ENCODE data around the gene HNRNPLL. TPM values are rescaled to one million over a fixed set of nuclear protein-coding genes. Genes with fewer than 3 reads are reported as not detected.
A peak's percentile ranks its signal among the peaks of the same experiment; 100 is the strongest.
"Not testable (repeated sequence)": the region's sequence is repeated elsewhere in the genome, so short reads cannot be mapped to it uniquely, and the experiment has no call there.

HNRNPLL gene
- total RNA-seq, 2 experiments from 2014 or later = 50.6 to 52.2 TPM

DNA sequence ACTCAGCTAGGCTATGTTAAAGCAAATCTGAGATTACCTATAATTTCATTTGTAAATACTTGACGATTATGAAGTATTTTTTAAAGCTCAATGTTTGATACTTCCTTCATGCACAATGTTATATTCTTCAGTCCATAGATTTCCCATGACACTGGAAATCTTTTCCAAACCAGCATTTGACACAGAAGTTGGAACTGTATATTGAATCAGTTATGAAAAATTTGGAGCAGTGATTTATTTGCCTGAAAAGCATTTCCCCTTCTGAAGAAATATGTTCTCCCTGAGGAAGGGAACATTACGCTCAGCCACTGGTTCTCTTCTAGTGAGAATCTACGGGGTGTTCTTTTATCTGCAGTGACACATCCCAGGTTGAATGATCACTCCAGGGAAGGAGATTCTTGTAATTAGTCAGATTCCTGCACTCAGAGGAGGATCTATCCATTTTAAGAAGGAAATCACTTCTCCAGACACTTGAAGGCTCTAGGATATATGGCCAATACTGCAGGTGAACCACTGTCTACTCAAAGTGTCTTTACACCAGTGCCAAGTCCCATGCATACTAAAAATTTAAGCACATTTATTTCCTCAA is 64.7 kb downstream of the HNRNPLL start:
- Mint-ChIP-seq H3K27ac (no peak overlapping the region), H3K4me3 (no peak overlapping the region), H3K9me3 (no peaks in the 10 kb centered on the region), H3K4me1 (peaks cover 15% of the 10 kb centered on the region), H3K27me3 (peaks cover 23% of the 10 kb centered on the region), H3K36me3 (no peaks in the 10 kb centered on the region)
- no peak for DNase-seq

DNA sequence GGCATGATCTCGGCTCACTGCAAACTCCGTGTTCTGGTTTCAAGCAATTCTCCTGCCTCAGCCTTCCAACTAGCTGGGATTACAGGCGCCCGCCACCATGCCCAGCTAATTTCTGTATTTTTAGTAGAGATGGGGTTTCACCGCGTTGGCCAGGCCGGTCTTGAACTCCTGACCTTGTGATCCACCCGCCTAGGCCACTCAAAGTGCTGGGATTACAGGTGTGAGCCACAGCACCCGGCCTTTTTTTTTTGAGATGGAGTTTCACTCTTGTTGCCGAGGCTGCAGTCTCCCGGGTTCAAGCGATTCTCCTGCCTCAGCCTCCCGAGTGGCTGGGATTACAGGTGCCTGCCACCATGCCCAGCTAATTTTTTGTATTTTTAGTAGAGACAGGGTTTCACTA is 65.4 kb downstream of the HNRNPLL start:
- not testable (repeated sequence) for H3K4me1 Mint-ChIP-seq, H3K36me3 Mint-ChIP-seq, DNase-seq, H3K9me3 Mint-ChIP-seq, H3K27ac Mint-ChIP-seq, H3K4me3 Mint-ChIP-seq
- H3K27me3 Mint-ChIP-seq = peaks cover 27% of the 10 kb centered on the region

GRCh38 chr2:38535744-38536506 is 66.8 kb downstream of the HNRNPLL start:
- Mint-ChIP-seq H3K4me3 (peak overlapping the region; percentile 55), H3K9me3 (no peaks in the 10 kb centered on the region), H3K4me1 (no peaks in the 10 kb centered on the region), H3K36me3 (no peaks in the 10 kb centered on the region), H3K27me3 (peaks cover 27% of the 10 kb centered on the region), H3K27ac (no peak overlapping the region)
- DNase-seq = peak; percentile 85

DNA sequence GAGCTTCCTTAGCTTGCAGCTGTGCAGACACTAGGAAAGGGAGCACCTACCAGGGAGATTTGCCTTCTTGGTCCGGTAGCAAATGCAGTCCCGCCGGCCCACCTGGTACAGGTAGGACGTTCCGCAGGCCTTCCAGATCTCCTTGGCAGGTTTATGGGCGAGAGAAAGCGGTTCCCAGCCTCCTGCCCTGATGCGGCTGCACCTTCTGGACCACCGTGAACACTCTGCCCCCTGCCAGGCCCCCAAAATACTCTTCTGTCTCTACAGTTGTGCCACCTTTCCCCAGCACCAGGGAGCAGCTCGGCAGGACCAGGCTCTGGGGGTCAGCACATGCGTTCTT is 67.4 kb downstream of the HNRNPLL start:
- H3K4me1 Mint-ChIP-seq = no peaks in the 10 kb centered on the region
- no peaks in the 10 kb centered on the region for H3K9me3 Mint-ChIP-seq
- no peak overlapping the region for H3K27ac Mint-ChIP-seq
- H3K4me3 Mint-ChIP-seq = no peak overlapping the region
- no peaks in the 10 kb centered on the region for H3K36me3 Mint-ChIP-seq
- peaks cover 27% of the 10 kb centered on the region for H3K27me3 Mint-ChIP-seq
- DNase-seq = no peak

DNA sequence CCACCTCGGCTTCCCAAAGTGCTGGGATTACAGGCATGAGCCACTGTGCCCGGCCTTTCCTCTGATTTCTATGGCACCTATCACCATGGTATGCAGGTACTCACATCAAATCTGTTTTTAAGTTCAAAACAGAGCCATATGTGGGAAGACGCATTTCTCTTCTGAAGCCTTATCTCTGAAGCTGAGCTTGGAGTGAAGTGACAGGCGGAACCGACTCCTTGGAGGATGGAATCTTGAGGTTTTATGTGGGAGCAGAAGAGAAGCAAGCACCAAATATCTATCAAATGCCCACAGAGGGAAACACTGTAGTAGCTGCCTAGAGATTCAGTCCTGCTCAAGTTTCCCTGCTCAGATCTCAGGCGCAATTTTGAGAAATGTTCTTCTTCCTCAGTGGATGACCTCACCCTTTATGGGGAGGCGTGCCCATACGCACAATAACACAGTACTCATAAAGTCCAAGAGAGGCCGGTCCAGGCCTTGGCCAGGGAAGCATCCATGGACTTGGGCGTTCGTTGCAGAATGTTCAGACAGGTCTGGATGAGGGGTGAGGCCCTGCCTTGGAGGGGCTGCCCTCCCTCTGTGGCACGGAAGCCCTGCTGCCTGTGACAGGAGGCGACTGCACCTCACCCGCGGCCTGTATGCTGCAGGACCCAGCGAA is 67.9 kb downstream of the HNRNPLL start:
- no peak overlapping the region for H3K27ac Mint-ChIP-seq
- H3K4me1 Mint-ChIP-seq = no peaks in the 10 kb centered on the region
- H3K36me3 Mint-ChIP-seq = no peaks in the 10 kb centered on the region
- peaks cover 31% of the 10 kb centered on the region for H3K27me3 Mint-ChIP-seq
- no peak overlapping the region for H3K4me3 Mint-ChIP-seq
- H3K9me3 Mint-ChIP-seq = no peaks in the 10 kb centered on the region
- no peak for DNase-seq

DNA sequence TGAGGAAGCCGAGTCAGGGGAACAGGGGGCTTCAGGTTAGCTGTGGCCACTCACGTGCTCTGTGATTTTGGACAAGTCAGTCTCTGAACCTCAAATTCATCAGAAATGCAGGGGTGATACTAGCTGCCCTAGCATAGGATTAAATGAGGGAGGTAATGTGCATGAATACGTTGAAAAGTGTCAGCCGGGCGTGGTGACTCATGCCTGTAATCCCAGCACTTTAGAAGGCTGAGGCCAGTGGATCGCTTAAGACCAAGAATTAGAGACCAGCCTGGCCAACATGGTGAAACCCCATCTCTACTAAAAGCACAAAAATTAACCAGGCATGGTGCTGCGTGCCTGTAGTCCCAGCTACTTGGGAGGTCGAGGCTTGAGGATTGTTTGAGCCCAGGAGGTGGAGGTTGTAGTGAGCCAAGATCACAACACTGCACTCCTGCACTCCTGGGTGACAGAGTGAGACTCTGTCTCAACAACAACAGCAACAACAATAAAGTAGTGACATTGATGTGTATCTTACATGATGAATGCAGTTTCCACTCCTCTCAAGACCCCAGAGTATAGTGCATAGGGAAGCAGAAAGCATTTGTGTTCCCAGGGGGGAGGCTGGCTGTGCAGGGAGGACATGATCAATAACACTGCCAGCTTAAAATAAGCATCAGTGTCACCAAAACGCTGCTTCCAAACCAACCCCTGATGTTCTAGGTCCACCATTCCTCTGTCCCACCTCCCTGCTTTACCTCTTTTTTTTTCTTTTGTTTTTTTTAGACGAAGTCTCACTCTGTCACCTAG is 68.8 kb downstream of the HNRNPLL start:
- Mint-ChIP-seq H3K9me3 (no peaks in the 10 kb centered on the region), H3K27ac (no peak overlapping the region), H3K36me3 (no peaks in the 10 kb centered on the region), H3K4me3 (no peak overlapping the region), H3K27me3 (peaks cover 36% of the 10 kb centered on the region), H3K4me1 (no peaks in the 10 kb centered on the region)
- no peak for DNase-seq

GRCh38 chr2:38533180-38533579 is 69.5 kb downstream of the HNRNPLL start:
- no peak for DNase-seq
- Mint-ChIP-seq H3K27ac (no peak overlapping the region), H3K9me3 (no peaks in the 10 kb centered on the region), H3K4me1 (peaks cover 4% of the 10 kb centered on the region), H3K27me3 (peaks cover 38% of the 10 kb centered on the region), H3K4me3 (no peak overlapping the region), H3K36me3 (no peaks in the 10 kb centered on the region)

DNA sequence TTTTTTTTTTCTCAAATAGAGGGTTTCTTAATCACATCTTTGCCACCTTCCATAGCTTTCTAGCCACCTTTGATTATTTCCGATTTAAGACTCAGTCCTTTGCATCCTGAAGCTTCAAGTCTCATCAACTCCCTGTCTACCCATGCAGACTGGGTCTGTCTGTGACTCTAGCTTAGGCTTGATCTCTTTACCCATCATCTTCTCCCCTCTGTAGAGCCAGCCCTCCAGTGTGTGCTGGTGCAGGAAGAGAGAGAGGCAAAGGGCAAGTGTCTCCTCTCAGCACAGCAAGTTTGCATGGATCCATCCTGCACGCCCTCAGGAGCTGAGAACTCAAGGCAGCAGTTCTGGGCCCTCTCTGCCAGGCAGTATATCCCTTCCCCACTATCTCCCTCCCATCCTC is 70.4 kb downstream of the HNRNPLL start:
- peaks cover 35% of the 10 kb centered on the region for H3K27me3 Mint-ChIP-seq

GRCh38 chr2:38529208-38529607 is 73.5 kb downstream of the HNRNPLL start:
- Mint-ChIP-seq H3K36me3 (no peaks in the 10 kb centered on the region), H3K27ac (no peak overlapping the region), H3K4me1 (peaks cover 5% of the 10 kb centered on the region), H3K9me3 (no peaks in the 10 kb centered on the region), H3K4me3 (no peak overlapping the region), H3K27me3 (peaks cover 44% of the 10 kb centered on the region)
- no peak for DNase-seq

More for the DNA sequence above, 70.4 kb downstream of the HNRNPLL start:
- no peak for DNase-seq
- H3K4me1 Mint-ChIP-seq = peaks cover 5% of the 10 kb centered on the region
- H3K36me3 Mint-ChIP-seq = no peaks in the 10 kb centered on the region
- no peak overlapping the region for H3K4me3 Mint-ChIP-seq
- no peaks in the 10 kb centered on the region for H3K9me3 Mint-ChIP-seq
- H3K27ac Mint-ChIP-seq = no peak overlapping the region

- Mint-ChIP-seq H3K27me3 (peaks cover 44% of the 10 kb centered on the region), H3K4me3 (peak overlapping the region; percentile 52), H3K4me1 (peaks cover 5% of the 10 kb centered on the region), H3K36me3 (no peaks in the 10 kb centered on the region), H3K27ac (no peak overlapping the region), H3K9me3 (no peaks in the 10 kb centered on the region)
- DNase-seq = no peak
Observed at GRCh38 chr2:38528534-38528933, 74.2 kb downstream of the HNRNPLL start.

DNA sequence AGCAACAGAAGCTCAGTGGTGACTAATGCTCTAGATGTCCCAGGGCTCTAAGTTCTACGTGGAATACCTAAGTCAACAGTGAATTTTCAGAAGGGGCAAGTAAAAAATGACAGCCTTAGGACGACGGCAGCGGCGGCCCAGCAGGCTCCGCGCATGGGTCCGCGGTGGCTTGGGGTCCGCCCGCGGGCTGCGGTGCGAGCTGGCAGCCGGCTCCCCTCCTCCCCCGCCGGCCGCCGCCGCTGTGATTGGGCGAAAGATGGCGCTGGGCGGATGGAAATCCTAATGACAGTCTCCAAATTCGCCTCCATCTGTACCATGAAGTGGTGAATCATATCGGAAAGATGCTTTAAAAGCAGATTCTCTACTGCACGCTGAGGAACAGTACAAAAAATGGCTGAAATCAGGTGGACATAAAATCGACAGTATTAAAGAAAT is 74.7 kb downstream of the HNRNPLL start:
- H3K36me3 Mint-ChIP-seq = no peaks in the 10 kb centered on the region
- peak; percentile 73 for DNase-seq
- H3K27ac Mint-ChIP-seq = no peak overlapping the region
- peak overlapping the region; percentile 52 for H3K4me3 Mint-ChIP-seq
- peaks cover 44% of the 10 kb centered on the region for H3K27me3 Mint-ChIP-seq
- no peaks in the 10 kb centered on the region for H3K9me3 Mint-ChIP-seq
- peaks cover 5% of the 10 kb centered on the region for H3K4me1 Mint-ChIP-seq

- Mint-ChIP-seq H3K4me3 (no peak overlapping the region), H3K9me3 (no peaks in the 10 kb centered on the region), H3K36me3 (no peaks in the 10 kb centered on the region), H3K27ac (no peak overlapping the region), H3K4me1 (peaks cover 5% of the 10 kb centered on the region), H3K27me3 (peaks cover 40% of the 10 kb centered on the region)
- no peak for DNase-seq
Observed at GRCh38 chr2:38527338-38528007, 75.3 kb downstream of the HNRNPLL start.

GRCh38 chr2:38526195-38526594 is 76.5 kb downstream of the HNRNPLL start:
- Mint-ChIP-seq H3K9me3 (no peaks in the 10 kb centered on the region), H3K36me3 (no peaks in the 10 kb centered on the region), H3K27me3 (peaks cover 39% of the 10 kb centered on the region), H3K4me3 (no peak overlapping the region), H3K27ac (no peak overlapping the region), H3K4me1 (peaks cover 5% of the 10 kb centered on the region)
- DNase-seq = no peak

DNA sequence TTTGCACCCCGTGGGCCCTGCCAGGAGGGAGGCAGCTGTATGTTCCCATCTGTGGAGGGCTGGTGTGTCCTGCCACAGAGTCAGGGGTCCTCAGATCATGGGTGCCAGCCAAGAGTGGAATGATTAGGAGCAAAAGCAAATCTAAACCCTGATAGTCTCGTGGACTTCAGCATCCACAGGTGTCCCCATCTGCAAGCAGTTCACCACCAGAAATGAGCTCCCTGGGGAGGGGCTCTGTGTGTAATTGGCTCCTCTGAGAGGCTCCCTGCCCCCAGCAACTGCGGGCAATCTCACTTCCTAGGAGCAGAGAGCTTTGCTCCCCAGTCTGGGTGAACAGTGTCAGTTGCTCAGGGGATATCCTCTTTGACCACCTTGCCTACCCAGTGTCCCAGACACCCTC is 78.1 kb downstream of the HNRNPLL start:
- peaks cover 35% of the 10 kb centered on the region for H3K27me3 Mint-ChIP-seq
- DNase-seq = no peak
- no peak overlapping the region for H3K27ac Mint-ChIP-seq
- H3K9me3 Mint-ChIP-seq = no peaks in the 10 kb centered on the region
- no peak overlapping the region for H3K4me3 Mint-ChIP-seq
- peaks cover 5% of the 10 kb centered on the region for H3K4me1 Mint-ChIP-seq
- H3K36me3 Mint-ChIP-seq = no peaks in the 10 kb centered on the region
